Prostate gland (tissue), 2 donors: ENCODE results near the gene GARIN1A.

Experiments used
- POLR2A ChIP-seq: fragments of 450-650 bp; IDR thresholded peaks from one replicate; pipeline ENCODE4 v1.6.1; 2016; ENCODE audit warnings: antibody characterized with exemption, mild to moderate bottlenecking
- POLR2AphosphoS5 ChIP-seq: sonication (generic); formaldehyde crosslinking; IDR thresholded peaks from one replicate; pipeline ENCODE4 v1.6.1; 2017; ENCODE audit warnings: antibody characterized with exemption
- TF ChIP-seq, protein P1 (sequence below), 4 experiments: fragments of 200-600 bp in 2 of 4; fragments of 450-650 bp in 2 of 4; sonication (generic) in 2 of 4; IDR thresholded peaks; 1 replicate in 3 of 4; 2 replicates in 1 of 4; pipeline ENCODE4 v1.5.1; 2016 to 2019; ENCODE audit warnings: antibody characterized with exemption in 4 of 4, mild to moderate bottlenecking in 2 of 4, moderate library complexity in 2 of 4

DNA sequence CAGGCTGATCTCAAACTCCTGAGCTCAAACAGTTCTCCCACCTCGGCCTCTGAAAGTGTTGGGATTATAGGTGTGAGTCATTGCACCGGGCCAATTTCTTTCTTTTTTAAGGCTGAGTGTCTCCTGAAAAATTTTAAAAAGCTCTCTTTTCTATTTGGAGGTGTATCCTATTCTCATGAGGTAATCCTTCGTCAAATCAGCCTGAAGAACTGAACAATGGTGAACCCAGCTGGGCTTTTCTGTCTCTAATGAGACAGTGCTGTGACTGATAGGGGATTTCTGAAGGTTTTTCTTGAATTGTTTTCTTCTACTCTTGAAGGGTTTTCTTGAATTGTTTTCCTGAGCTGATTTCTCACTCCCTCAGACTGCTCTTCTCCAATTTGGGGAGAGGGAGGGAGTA, 36.1 kb downstream of the GARIN1A start:
- TF ChIP-seq POLR2AphosphoS5 (no peak), POLR2A (no peak)
- TF ChIP-seq, protein P1, sequence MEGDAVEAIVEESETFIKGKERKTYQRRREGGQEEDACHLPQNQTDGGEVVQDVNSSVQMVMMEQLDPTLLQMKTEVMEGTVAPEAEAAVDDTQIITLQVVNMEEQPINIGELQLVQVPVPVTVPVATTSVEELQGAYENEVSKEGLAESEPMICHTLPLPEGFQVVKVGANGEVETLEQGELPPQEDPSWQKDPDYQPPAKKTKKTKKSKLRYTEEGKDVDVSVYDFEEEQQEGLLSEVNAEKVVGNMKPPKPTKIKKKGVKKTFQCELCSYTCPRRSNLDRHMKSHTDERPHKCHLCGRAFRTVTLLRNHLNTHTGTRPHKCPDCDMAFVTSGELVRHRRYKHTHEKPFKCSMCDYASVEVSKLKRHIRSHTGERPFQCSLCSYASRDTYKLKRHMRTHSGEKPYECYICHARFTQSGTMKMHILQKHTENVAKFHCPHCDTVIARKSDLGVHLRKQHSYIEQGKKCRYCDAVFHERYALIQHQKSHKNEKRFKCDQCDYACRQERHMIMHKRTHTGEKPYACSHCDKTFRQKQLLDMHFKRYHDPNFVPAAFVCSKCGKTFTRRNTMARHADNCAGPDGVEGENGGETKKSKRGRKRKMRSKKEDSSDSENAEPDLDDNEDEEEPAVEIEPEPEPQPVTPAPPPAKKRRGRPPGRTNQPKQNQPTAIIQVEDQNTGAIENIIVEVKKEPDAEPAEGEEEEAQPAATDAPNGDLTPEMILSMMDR (IDR thresholded peaks at IDR 0.05) = no peak
